Adrenal gland (tissue), 19 donors: ENCODE data around the gene SGIP1. TPM values are rescaled to one million over a fixed set of nuclear protein-coding genes. Genes with fewer than 3 reads are reported as not detected.
A peak's percentile ranks its signal among the peaks of the same experiment; 100 is the strongest.

ENCODE experiments used
- DNase-seq, 7 donors: peaks; one replicate each; pipeline ENCODE4 v3.0.0-alpha.2; 2019 to 2020
- H3K27ac ChIP-seq, 5 donors: fragments of 200-600 bp; sonication (generic) in 4 of 5; 1 replicate in 3 of 5; 2 replicates in 2 of 5; pipeline versions ENCODE4 v1.5.1 to v1.8.0; 2016 to 2020; ENCODE audit warnings: mild to moderate bottlenecking in 1 of 5
- H3K27me3 ChIP-seq: fragments of 200-600 bp; 2 replicates; pipeline ENCODE4 v1.8.0; 2021
- H3K36me3 ChIP-seq, 2 donors: fragments of 200-600 bp; replicated peaks in 1 of 2; 1 replicate in 1 of 2; 2 replicates in 1 of 2; pipeline versions ENCODE4 v1.5.1 to v1.8.0; 2018 to 2022
- H3K4me1 ChIP-seq, 2 donors: fragments of 200-600 bp; replicated peaks in 1 of 2; 1 replicate in 1 of 2; 2 replicates in 1 of 2; pipeline versions ENCODE4 v1.5.1 to v1.8.0; 2018 to 2021
- H3K4me3 ChIP-seq, 4 donors: fragments of 200-600 bp; sonication (generic) in 3 of 4; one replicate each; pipeline ENCODE4 v1.5.1; 2016 to 2018
- H3K9me3 ChIP-seq, 3 donors: fragments of 200-600 bp; sonication (generic) in 1 of 3; replicated peaks in 1 of 3; 1 replicate in 2 of 3; 2 replicates in 1 of 3; pipeline versions ENCODE4 v1.5.1 to v1.8.0; 2016 to 2021
- POLR2A ChIP-seq, 2 donors: fragments of 450-650 bp; IDR thresholded peaks; one replicate each; pipeline ENCODE4 v1.6.1; 2017; ENCODE audit warnings: antibody characterized with exemption in 2 of 2, mild to moderate bottlenecking in 2 of 2, moderate library complexity in 1 of 2
- WGBS, 4 donors: extraction: QIAGEN DNeasy Blood & Tissue Kit in 2 of 4; methylation state at CpG; one replicate each; pipeline versions ENCODE4 v1.1.5 to v1.1.7; 2013 to 2017; 5-methylcytosine and 5-hydroxymethylcytosine counted together
- intact Hi-C, 2 donors: fragments of 100-400 bp; cut with DNase I; formaldehyde crosslinking; loops; one replicate each; pipeline versions ENCODE4 v1.14.1 to v1.15.0; 2022 to 2023
- long read RNA-seq, 10 donors: library from polyadenylated mRNA in 3 of 10; unstranded in 2 of 10; stranded (forward) in 1 of 10; transcript quantifications; one replicate each; pipeline ENCODE4 v2.0.0 and lab custom pipeline, GENCODE V29; 2021 to 2026
- polyA plus RNA-seq, 3 donors: library from polyadenylated mRNA; stranded (reverse); fragments of 200-250 nt in 2 of 3; fragments of 350-450 nt in 1 of 3; fragmentation: Illumina TruSeq in 1 of 3; extraction: RNeasy Lipid Tissue Mini Kit (QIAGEN cat#74804) in 1 of 3; gene quantifications; one replicate each; pipeline ENCODE4 v1.2.3, GENCODE V29; 2013 to 2014
- total RNA-seq, 9 donors: library from RNA; depleted of rRNA in 4 of 9; stranded (reverse); fragments of >200 nt in 4 of 9; fragments of 120-200 nt in 1 of 9; fragmentation: NEBNext Ultra II Directional in 1 of 9; extraction: Animal tissue kit (Norgen Biotek cat#: 25700) in 1 of 9; gene quantifications; one replicate each; pipeline versions ENCODE4 v1.1.0 to v1.2.4, GENCODE V29; 2013 to 2023
- TF ChIP-seq, protein P1 (sequence below), 6 experiments: fragments of 450-650 bp in 4 of 6; fragments of 200-600 bp in 2 of 6; sonication (generic) in 1 of 6; IDR thresholded peaks; 1 replicate in 5 of 6; 2 replicates in 1 of 6; pipeline versions ENCODE4 v1.5.1 to v1.8.0; 2016 to 2021; ENCODE audit warnings: antibody characterized with exemption in 6 of 6, mild to moderate bottlenecking in 2 of 6, moderate library complexity in 1 of 6
- donor health status: healthy with polysubstance abuse.
- donor health status: Bipolar disorder and iron deficiency.
- donor health status: DM: yes; HTN: yes; CAD: no.
- donor health status: DM: no; HTN: no; CAD: no.
- donor health status: DM: no; HTN: no; CAD: no.
- donor health status: DM: yes; HTN: yes; CAD: no.

Gene SGIP1, protein sequence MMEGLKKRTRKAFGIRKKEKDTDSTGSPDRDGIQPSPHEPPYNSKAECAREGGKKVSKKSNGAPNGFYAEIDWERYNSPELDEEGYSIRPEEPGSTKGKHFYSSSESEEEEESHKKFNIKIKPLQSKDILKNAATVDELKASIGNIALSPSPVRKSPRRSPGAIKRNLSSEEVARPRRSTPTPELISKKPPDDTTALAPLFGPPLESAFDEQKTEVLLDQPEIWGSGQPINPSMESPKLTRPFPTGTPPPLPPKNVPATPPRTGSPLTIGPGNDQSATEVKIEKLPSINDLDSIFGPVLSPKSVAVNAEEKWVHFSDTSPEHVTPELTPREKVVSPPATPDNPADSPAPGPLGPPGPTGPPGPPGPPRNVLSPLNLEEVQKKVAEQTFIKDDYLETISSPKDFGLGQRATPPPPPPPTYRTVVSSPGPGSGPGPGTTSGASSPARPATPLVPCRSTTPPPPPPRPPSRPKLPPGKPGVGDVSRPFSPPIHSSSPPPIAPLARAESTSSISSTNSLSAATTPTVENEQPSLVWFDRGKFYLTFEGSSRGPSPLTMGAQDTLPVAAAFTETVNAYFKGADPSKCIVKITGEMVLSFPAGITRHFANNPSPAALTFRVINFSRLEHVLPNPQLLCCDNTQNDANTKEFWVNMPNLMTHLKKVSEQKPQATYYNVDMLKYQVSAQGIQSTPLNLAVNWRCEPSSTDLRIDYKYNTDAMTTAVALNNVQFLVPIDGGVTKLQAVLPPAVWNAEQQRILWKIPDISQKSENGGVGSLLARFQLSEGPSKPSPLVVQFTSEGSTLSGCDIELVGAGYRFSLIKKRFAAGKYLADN
- total RNA-seq (1 to 10 TPM in 4 of 9 donors, under 1 TPM in 4, not detected in 1; 0.52 to 7.1 (median 0.96) TPM), polyA plus RNA-seq (1 to 10 TPM; 2.2 to 8.4 (median 6.3) TPM)
- long read RNA-seq, donor 1, result 0 reads
- long read RNA-seq, donor 2, result 0 reads
- long read RNA-seq, donor 3, result 0 reads
- long read RNA-seq, donor 4, result 0 reads
- long read RNA-seq, donor 5, result 0 reads
- long read RNA-seq, donor 6, partial matches to known transcripts, result 1 of 1 reads
- long read RNA-seq, donor 6, other reads (novel, unspliced or antisense), result 0 of 1 reads
- long read RNA-seq, donor 7, result 0 reads
- long read RNA-seq, donor 8, result 0 reads
- long read RNA-seq, donor 9, result 0 reads
- long read RNA-seq, donor 10, result 0 reads

- Histone ChIP-seq H3K27me3 (no peaks in the 10 kb centered on the region), H3K27ac (peak within 1 kb of the TSS in 1 of 5 donors; percentile 63), H3K4me3 (peak within 1 kb of the TSS in 2 of 4 donors; percentile 3 to 46), H3K4me1 (no peaks in the 10 kb centered on the region), H3K36me3 (no peaks in the 10 kb centered on the region), H3K9me3 (no peaks in the 10 kb centered on the region)
- peak in 4 of 7 donors; percentile 19 to 84 (median 32) for DNase-seq
- whole genome bisulfite sequencing, 4 donors, result 17 to 21% (median 18%) methylated on average over 21 to 25 of the region's 25 CpGs
- TF ChIP-seq POLR2A (IDR thresholded peaks at IDR 0.05), result peak in 1 of 2 donors; percentile 19
- TF ChIP-seq, protein P1, sequence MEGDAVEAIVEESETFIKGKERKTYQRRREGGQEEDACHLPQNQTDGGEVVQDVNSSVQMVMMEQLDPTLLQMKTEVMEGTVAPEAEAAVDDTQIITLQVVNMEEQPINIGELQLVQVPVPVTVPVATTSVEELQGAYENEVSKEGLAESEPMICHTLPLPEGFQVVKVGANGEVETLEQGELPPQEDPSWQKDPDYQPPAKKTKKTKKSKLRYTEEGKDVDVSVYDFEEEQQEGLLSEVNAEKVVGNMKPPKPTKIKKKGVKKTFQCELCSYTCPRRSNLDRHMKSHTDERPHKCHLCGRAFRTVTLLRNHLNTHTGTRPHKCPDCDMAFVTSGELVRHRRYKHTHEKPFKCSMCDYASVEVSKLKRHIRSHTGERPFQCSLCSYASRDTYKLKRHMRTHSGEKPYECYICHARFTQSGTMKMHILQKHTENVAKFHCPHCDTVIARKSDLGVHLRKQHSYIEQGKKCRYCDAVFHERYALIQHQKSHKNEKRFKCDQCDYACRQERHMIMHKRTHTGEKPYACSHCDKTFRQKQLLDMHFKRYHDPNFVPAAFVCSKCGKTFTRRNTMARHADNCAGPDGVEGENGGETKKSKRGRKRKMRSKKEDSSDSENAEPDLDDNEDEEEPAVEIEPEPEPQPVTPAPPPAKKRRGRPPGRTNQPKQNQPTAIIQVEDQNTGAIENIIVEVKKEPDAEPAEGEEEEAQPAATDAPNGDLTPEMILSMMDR (IDR thresholded peaks at IDR 0.05), result no peak
- intact Hi-C loops, result no loop called here
These were observed at the start of gene SGIP1 for GRCh38 chr1:66533804-66534740. SGIP1 (plus strand) TSS chr1:66534153; CDS start chr1:66534359, 206 bp downstream.

DNA sequence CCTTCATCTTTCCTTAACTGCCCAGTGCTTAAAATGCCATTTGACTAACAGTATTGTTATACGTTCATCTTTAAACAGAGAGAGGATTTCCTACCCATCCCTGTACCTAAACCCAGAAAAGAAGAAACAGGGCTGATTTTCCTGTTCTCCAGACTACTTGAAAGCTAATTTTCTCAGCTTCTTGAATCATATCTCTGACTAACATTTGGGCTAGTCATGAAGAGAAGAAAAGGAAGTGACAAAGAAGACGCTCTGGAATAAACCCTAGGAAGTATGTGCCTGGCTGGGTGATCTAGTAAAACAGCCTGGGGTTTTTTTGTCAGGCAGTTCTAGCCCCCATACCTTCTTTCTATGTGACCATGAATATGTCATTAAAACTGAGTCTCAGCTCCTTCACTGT is 44.8 kb upstream of the SGIP1 start:
- DNase-seq, result no peak
- Histone ChIP-seq H3K4me3 (no peak overlapping the region), H3K36me3 (no peaks in the 10 kb centered on the region), H3K4me1 (no peaks in the 10 kb centered on the region), H3K9me3 (no peaks in the 10 kb centered on the region), H3K27ac (no peak overlapping the region), H3K27me3 (no peaks in the 10 kb centered on the region)
- TF ChIP-seq POLR2A (IDR thresholded peaks at IDR 0.05), result no peak
- TF ChIP-seq, protein P1 (IDR thresholded peaks at IDR 0.05), result no peak
- intact Hi-C loops, result no loop called here
- WGBS, 4 donors, result 54 to 74% (median 59%) methylated on average over 2 of the region's 2 CpGs

- 60 to 78% (median 64%) methylated on average over 2 of the region's 2 CpGs for WGBS, 4 donors
- peak overlapping the region in 1 of 5 donors; percentile 40 for H3K27ac ChIP-seq
- H3K36me3 ChIP-seq, result no peaks in the 10 kb centered on the region
- TF ChIP-seq, protein P1 (IDR thresholded peaks at IDR 0.05), result no peak
- TF ChIP-seq POLR2A (IDR thresholded peaks at IDR 0.05), result no peak
- intact Hi-C loops, result no loop called here
- no peaks in the 10 kb centered on the region for H3K9me3 ChIP-seq
- no peak overlapping the region for H3K4me3 ChIP-seq
- no peak for DNase-seq
- no peaks in the 10 kb centered on the region for H3K4me1 ChIP-seq
- H3K27me3 ChIP-seq, result no peaks in the 10 kb centered on the region
These were observed 43.9 kb upstream of the SGIP1 start for GRCh38 chr1:66489972-66490601.
